ENCODE data around the gene ZNF18. TPM values are rescaled to one million over a fixed set of nuclear protein-coding genes. Genes with fewer than 3 reads are reported as not detected.

Gene ZNF18
- total and polyA plus RNA-seq, 2 donors (not counting 1 experiment from before 2014, with no cell fraction given) = 7.7 to 16.8 TPM

DNA sequence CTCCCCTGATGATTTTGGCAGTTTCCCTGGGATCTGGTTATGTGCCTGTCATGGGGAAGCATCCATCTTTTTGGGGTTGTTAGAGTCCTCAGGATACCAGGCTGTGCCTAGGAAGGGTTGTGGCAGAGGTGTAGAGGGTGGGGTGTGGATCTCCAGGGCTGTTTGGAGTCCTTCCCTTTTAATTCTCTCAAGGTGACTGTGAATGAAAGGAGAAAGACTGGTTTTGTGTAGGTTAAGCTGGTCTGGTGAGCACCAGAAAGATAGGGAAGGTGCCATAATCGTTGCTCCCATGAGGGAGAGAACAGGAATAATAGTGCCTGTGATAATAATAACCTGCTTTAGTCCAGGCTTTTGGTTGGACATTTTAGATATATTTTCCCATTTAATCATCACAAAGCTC lies 30.4 kb upstream of the ZNF18 start:
- Histone ChIP-seq H3K4me3 (replicated peaks in 1 of 4; ENCODE audit: control extremely low read depth in 1 of 4, insufficient read depth in 1 of 4, low read depth in 3 of 4, low read length in 4 of 4) (no peak overlapping the region), H3K27ac (ENCODE audit: insufficient read depth, low read length) (no peak overlapping the region), H4K20me1 (ENCODE audit: control insufficient read depth, extremely low read depth, insufficient read depth, low read length) (no peaks in the 10 kb centered on the region)

DNA sequence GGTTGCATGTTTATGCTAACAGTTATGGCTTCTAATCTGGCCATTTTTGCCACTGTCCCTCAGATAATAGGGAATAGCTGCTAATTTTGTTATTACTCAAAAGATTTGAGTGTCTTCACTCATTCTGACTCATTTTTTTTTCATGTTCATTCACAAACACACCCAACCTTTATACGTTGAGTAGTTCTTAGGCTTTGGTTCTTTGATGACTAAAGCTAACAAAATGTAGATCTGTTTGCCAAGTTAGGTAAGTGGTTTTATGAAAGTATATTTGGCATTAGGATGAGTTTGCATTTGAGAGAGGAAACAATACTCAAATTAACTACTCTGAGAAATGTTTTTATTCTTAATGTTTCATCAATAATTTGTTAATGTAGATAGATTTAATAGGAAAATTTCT lies 27.1 kb upstream of the ZNF18 start:
- Histone ChIP-seq H4K20me1 (ENCODE audit: control insufficient read depth, extremely low read depth, insufficient read depth, low read length) (peaks cover 3% of the 10 kb centered on the region), H3K4me2 (ENCODE audit: extremely low read depth, insufficient read depth, low read length) (no peak overlapping the region), H3K4me3 (replicated peaks in 1 of 4; ENCODE audit: control extremely low read depth in 1 of 4, insufficient read depth in 1 of 4, low read depth in 3 of 4, low read length in 4 of 4) (no peak overlapping the region), H3K79me2 (ENCODE audit: control insufficient read depth, insufficient read depth, low read length) (peaks cover 71% of the 10 kb centered on the region), H3K9me3 (ENCODE audit: control insufficient read depth, insufficient read depth, low read depth, low read length) (no peaks in the 10 kb centered on the region), H3K9ac (ENCODE audit: insufficient read depth, low read length) (no peak overlapping the region), H3K27ac (ENCODE audit: insufficient read depth, low read length) (no peak overlapping the region), H3K36me3 (ENCODE audit: control insufficient read depth, insufficient read depth, low read length) (no peaks in the 10 kb centered on the region), H3K4me1 (ENCODE audit: control insufficient read depth, extremely low read depth, insufficient read depth, low read length) (peaks cover 6% of the 10 kb centered on the region), H3K27me3 (ENCODE audit: control insufficient read depth, insufficient read depth, low read length) (no peaks in the 10 kb centered on the region), H2AFZ (ENCODE audit: low read length) (no peak overlapping the region)
- DNase-seq (ENCODE audit: low read depth in 2 of 2) = peak; percentile 18 to 87
- TF ChIP-seq EZH2 (IDR thresholded peaks at IDR 0.05; ENCODE audit: low read length, missing control alignments) = no peak
- TF ChIP-seq, protein P1, sequence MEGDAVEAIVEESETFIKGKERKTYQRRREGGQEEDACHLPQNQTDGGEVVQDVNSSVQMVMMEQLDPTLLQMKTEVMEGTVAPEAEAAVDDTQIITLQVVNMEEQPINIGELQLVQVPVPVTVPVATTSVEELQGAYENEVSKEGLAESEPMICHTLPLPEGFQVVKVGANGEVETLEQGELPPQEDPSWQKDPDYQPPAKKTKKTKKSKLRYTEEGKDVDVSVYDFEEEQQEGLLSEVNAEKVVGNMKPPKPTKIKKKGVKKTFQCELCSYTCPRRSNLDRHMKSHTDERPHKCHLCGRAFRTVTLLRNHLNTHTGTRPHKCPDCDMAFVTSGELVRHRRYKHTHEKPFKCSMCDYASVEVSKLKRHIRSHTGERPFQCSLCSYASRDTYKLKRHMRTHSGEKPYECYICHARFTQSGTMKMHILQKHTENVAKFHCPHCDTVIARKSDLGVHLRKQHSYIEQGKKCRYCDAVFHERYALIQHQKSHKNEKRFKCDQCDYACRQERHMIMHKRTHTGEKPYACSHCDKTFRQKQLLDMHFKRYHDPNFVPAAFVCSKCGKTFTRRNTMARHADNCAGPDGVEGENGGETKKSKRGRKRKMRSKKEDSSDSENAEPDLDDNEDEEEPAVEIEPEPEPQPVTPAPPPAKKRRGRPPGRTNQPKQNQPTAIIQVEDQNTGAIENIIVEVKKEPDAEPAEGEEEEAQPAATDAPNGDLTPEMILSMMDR (conservative IDR thresholded peaks at IDR 0.05 in 1 of 2, IDR thresholded peaks at IDR 0.05 in 1 of 2; ENCODE audit: low read depth in 1 of 2, low read length in 2 of 2) = no peak

More for the DNA sequence above, 30.4 kb upstream of the ZNF18 start:
- Histone ChIP-seq H3K27me3 (ENCODE audit: control insufficient read depth, insufficient read depth, low read length) (no peaks in the 10 kb centered on the region), H3K36me3 (ENCODE audit: control insufficient read depth, insufficient read depth, low read length) (no peaks in the 10 kb centered on the region), H2AFZ (ENCODE audit: low read length) (no peak overlapping the region), H3K9me3 (ENCODE audit: control insufficient read depth, insufficient read depth, low read depth, low read length) (no peaks in the 10 kb centered on the region), H3K79me2 (ENCODE audit: control insufficient read depth, insufficient read depth, low read length) (peaks cover 56% of the 10 kb centered on the region), H3K4me1 (ENCODE audit: control insufficient read depth, extremely low read depth, insufficient read depth, low read length) (peaks cover 1% of the 10 kb centered on the region), H3K9ac (ENCODE audit: insufficient read depth, low read length) (no peak overlapping the region), H3K4me2 (ENCODE audit: extremely low read depth, insufficient read depth, low read length) (no peak overlapping the region)
- no peak for TF ChIP-seq EZH2 (IDR thresholded peaks at IDR 0.05; ENCODE audit: low read length, missing control alignments)
- TF ChIP-seq, protein P1 (conservative IDR thresholded peaks at IDR 0.05 in 1 of 2, IDR thresholded peaks at IDR 0.05 in 1 of 2; ENCODE audit: low read depth in 1 of 2, low read length in 2 of 2) = no peak
- DNase-seq (ENCODE audit: low read depth in 2 of 2) = no peak

DNA sequence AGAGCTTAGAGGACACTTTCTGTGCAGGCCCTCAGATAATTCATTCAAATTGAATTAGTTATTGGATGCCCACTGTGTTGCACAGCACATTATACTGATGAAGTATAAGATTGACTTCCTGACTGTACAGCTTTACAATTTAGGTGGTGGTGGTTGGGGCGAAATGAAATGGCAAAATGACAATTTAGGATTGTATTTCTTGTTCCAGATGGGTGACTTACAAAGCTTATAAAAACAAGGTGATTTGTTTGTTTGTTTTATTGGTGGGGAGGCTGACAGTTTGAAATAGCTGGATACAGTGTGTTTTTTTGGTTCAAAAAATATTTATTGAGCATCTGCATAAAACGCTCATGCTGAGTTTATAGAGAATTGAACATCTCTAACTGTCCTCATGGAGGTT lies 25.0 kb upstream of the ZNF18 start:
- Histone ChIP-seq H3K27ac (ENCODE audit: insufficient read depth, low read length) (no peak overlapping the region), H2AFZ (ENCODE audit: low read length) (no peak overlapping the region), H3K9me3 (ENCODE audit: control insufficient read depth, insufficient read depth, low read depth, low read length) (no peaks in the 10 kb centered on the region), H3K36me3 (ENCODE audit: control insufficient read depth, insufficient read depth, low read length) (no peaks in the 10 kb centered on the region), H3K9ac (ENCODE audit: insufficient read depth, low read length) (no peak overlapping the region), H4K20me1 (ENCODE audit: control insufficient read depth, extremely low read depth, insufficient read depth, low read length) (peaks cover 3% of the 10 kb centered on the region), H3K27me3 (ENCODE audit: control insufficient read depth, insufficient read depth, low read length) (no peaks in the 10 kb centered on the region), H3K4me1 (ENCODE audit: control insufficient read depth, extremely low read depth, insufficient read depth, low read length) (peaks cover 6% of the 10 kb centered on the region), H3K4me3 (replicated peaks in 1 of 4; ENCODE audit: control extremely low read depth in 1 of 4, insufficient read depth in 1 of 4, low read depth in 3 of 4, low read length in 4 of 4) (peak overlapping the region; percentile 25 to 73 (median 70)), H3K79me2 (ENCODE audit: control insufficient read depth, insufficient read depth, low read length) (peaks cover 57% of the 10 kb centered on the region), H3K4me2 (ENCODE audit: extremely low read depth, insufficient read depth, low read length) (peak overlapping the region; percentile 81)
- TF ChIP-seq EZH2 (IDR thresholded peaks at IDR 0.05; ENCODE audit: low read length, missing control alignments) = no peak
- TF ChIP-seq, protein P1 (conservative IDR thresholded peaks at IDR 0.05 in 1 of 2, IDR thresholded peaks at IDR 0.05 in 1 of 2; ENCODE audit: low read depth in 1 of 2, low read length in 2 of 2) = no peak
- no peak for DNase-seq (ENCODE audit: low read depth in 2 of 2)
